ENCODE measurements around the gene TMEM33.

Gene TMEM33

GRCh38 chr4:41991916-41992767 is 56.9 kb downstream of the TMEM33 start:
- H3K4me3 ChIP-seq (ENCODE audit: insufficient read depth, low read depth, low read length, poor library complexity, severe bottlenecking): no peak overlapping the region
- H3K27me3 ChIP-seq (replicated peaks; ENCODE audit: control insufficient read depth, insufficient read depth, low read length, poor library complexity, severe bottlenecking): no peaks in the 10 kb centered on the region
- H3K36me3 ChIP-seq (ENCODE audit: control insufficient read depth, insufficient read depth, low read length): no peaks in the 10 kb centered on the region
- H3K9me3 ChIP-seq (ENCODE audit: control insufficient read depth, low read length): no peaks in the 10 kb centered on the region
- H3K4me1 ChIP-seq (ENCODE audit: control insufficient read depth, insufficient read depth, low read length, poor library complexity, severe bottlenecking): no peaks in the 10 kb centered on the region
- H3K27ac ChIP-seq (ENCODE audit: insufficient read depth, low read length, poor library complexity, severe bottlenecking): no peak overlapping the region
- no peak for DNase-seq

GRCh38 chr4:41992967-41993857 is 58.0 kb downstream of the TMEM33 start:
- Histone ChIP-seq H3K36me3 (ENCODE audit: control insufficient read depth, insufficient read depth, low read length) (no peaks in the 10 kb centered on the region), H3K27ac (ENCODE audit: insufficient read depth, low read length, poor library complexity, severe bottlenecking) (no peak overlapping the region), H3K4me1 (ENCODE audit: control insufficient read depth, insufficient read depth, low read length, poor library complexity, severe bottlenecking) (no peaks in the 10 kb centered on the region), H3K27me3 (replicated peaks; ENCODE audit: control insufficient read depth, insufficient read depth, low read length, poor library complexity, severe bottlenecking) (no peaks in the 10 kb centered on the region), H3K9me3 (ENCODE audit: control insufficient read depth, low read length) (no peaks in the 10 kb centered on the region), H3K4me3 (ENCODE audit: insufficient read depth, low read depth, low read length, poor library complexity, severe bottlenecking) (no peak overlapping the region)
- DNase-seq: no peak

- Histone ChIP-seq H3K27ac (ENCODE audit: insufficient read depth, low read length, poor library complexity, severe bottlenecking) (no peak overlapping the region), H3K9me3 (ENCODE audit: control insufficient read depth, low read length) (no peaks in the 10 kb centered on the region), H3K4me3 (ENCODE audit: insufficient read depth, low read depth, low read length, poor library complexity, severe bottlenecking) (no peak overlapping the region), H3K36me3 (ENCODE audit: control insufficient read depth, insufficient read depth, low read length) (peaks cover 3% of the 10 kb centered on the region), H3K4me1 (ENCODE audit: control insufficient read depth, insufficient read depth, low read length, poor library complexity, severe bottlenecking) (no peaks in the 10 kb centered on the region), H3K27me3 (replicated peaks; ENCODE audit: control insufficient read depth, insufficient read depth, low read length, poor library complexity, severe bottlenecking) (no peaks in the 10 kb centered on the region)
- no peak for DNase-seq
Measured at GRCh38 chr4:41994461-41994985, 59.3 kb downstream of the TMEM33 start.

GRCh38 chr4:41998019-41998418 is 62.8 kb downstream of the TMEM33 start:
- no peak for DNase-seq
- Histone ChIP-seq H3K4me3 (ENCODE audit: insufficient read depth, low read depth, low read length, poor library complexity, severe bottlenecking) (no peak overlapping the region), H3K27ac (ENCODE audit: insufficient read depth, low read length, poor library complexity, severe bottlenecking) (no peak overlapping the region), H3K9me3 (ENCODE audit: control insufficient read depth, low read length) (no peaks in the 10 kb centered on the region), H3K36me3 (ENCODE audit: control insufficient read depth, insufficient read depth, low read length) (peaks cover 3% of the 10 kb centered on the region), H3K27me3 (replicated peaks; ENCODE audit: control insufficient read depth, insufficient read depth, low read length, poor library complexity, severe bottlenecking) (no peaks in the 10 kb centered on the region), H3K4me1 (ENCODE audit: control insufficient read depth, insufficient read depth, low read length, poor library complexity, severe bottlenecking) (no peaks in the 10 kb centered on the region)

DNA sequence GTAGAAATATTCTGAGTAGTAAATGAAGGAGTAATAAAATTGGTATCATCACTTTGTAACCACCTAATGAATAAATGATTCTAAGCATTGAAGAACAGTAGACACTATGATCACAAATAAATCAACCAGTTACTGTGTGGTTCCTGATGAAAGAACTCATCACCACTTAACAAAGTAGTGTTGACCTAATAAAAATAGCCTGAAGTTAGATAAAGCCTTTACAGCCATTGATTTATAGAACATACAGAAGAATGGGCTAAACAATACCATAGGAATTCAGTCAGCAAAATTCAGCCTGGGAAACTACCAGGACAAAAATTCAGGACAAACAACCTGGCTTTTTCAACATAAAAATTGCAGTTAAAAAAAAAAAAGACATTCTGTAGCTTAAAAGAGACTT is 64.1 kb downstream of the TMEM33 start:
- Histone ChIP-seq H3K27me3 (replicated peaks; ENCODE audit: control insufficient read depth, insufficient read depth, low read length, poor library complexity, severe bottlenecking) (no peaks in the 10 kb centered on the region), H3K27ac (ENCODE audit: insufficient read depth, low read length, poor library complexity, severe bottlenecking) (no peak overlapping the region), H3K4me1 (ENCODE audit: control insufficient read depth, insufficient read depth, low read length, poor library complexity, severe bottlenecking) (no peaks in the 10 kb centered on the region), H3K9me3 (ENCODE audit: control insufficient read depth, low read length) (no peaks in the 10 kb centered on the region), H3K36me3 (ENCODE audit: control insufficient read depth, insufficient read depth, low read length) (peaks cover 8% of the 10 kb centered on the region), H3K4me3 (ENCODE audit: insufficient read depth, low read depth, low read length, poor library complexity, severe bottlenecking) (no peak overlapping the region)
- DNase-seq: no peak

GRCh38 chr4:42008011-42008786 is 73.0 kb downstream of the TMEM33 start:
- no peaks in the 10 kb centered on the region for H3K4me1 ChIP-seq (ENCODE audit: control insufficient read depth, insufficient read depth, low read length, poor library complexity, severe bottlenecking)
- no peak for DNase-seq

More at GRCh38 chr4:42008011-42008786, 73.0 kb downstream of the TMEM33 start:
- Histone ChIP-seq H3K27me3 (replicated peaks; ENCODE audit: control insufficient read depth, insufficient read depth, low read length, poor library complexity, severe bottlenecking) (no peaks in the 10 kb centered on the region), H3K36me3 (ENCODE audit: control insufficient read depth, insufficient read depth, low read length) (peaks cover 15% of the 10 kb centered on the region), H3K27ac (ENCODE audit: insufficient read depth, low read length, poor library complexity, severe bottlenecking) (no peak overlapping the region), H3K9me3 (ENCODE audit: control insufficient read depth, low read length) (no peaks in the 10 kb centered on the region), H3K4me3 (ENCODE audit: insufficient read depth, low read depth, low read length, poor library complexity, severe bottlenecking) (no peak overlapping the region)
